ENCODE measurements around the gene FBN1.

- TF ChIP-seq YY1 (IDR thresholded peaks at IDR 0.05; ENCODE audit: low read depth) = no peak
- no peak for TF ChIP-seq CEBPB (IDR thresholded peaks at IDR 0.05)
- no peak for TF ChIP-seq TAF1 (IDR thresholded peaks at IDR 0.05; ENCODE audit: low read depth)
- TF ChIP-seq EP300 (IDR thresholded peaks at IDR 0.05; ENCODE audit: borderline replicate concordance) = no peak
- TF ChIP-seq MAX (IDR thresholded peaks at IDR 0.05) = no peak
- TF ChIP-seq CREB1 (IDR thresholded peaks at IDR 0.05; ENCODE audit: low read depth) = no peak
- TF ChIP-seq TCF12 (IDR thresholded peaks at IDR 0.05; ENCODE audit: low read depth) = no peak
Observed at GRCh38 chr15:48384616-48385015, 260.9 kb downstream of the FBN1 start.
